ENCODE results near the gene KRTAP10-9. TPM values are rescaled to one million over a fixed set of nuclear protein-coding genes. Genes with fewer than 3 reads are reported as not detected.
A peak's percentile ranks its signal among the peaks of the same experiment; 100 is the strongest.

KRTAP10-9 gene
- total RNA-seq, 4 donors from 2014 or later: not detected

- Histone ChIP-seq H3K4me3 (no peak overlapping the region), H3K27me3 (no peaks in the 10 kb centered on the region), H3K36me3 (no peaks in the 10 kb centered on the region), H3K4me1 (no peaks in the 10 kb centered on the region), H3K27ac (no peak overlapping the region), H3K9me3 (no peaks in the 10 kb centered on the region)
- no peak for DNase-seq
- no peak for TF ChIP-seq POLR2A (IDR thresholded peaks at IDR 0.05)
- no peak for TF ChIP-seq CTCF (IDR thresholded peaks at IDR 0.05)
Measured at GRCh38 chr21:44581158-44581557, 45.7 kb upstream of the KRTAP10-9 start.

GRCh38 chr21:44582055-44582454 lies 44.8 kb upstream of the KRTAP10-9 start:
- peak in 1 of 3 donors; percentile 15 for DNase-seq
- TF ChIP-seq CTCF (IDR thresholded peaks at IDR 0.05) (no peak), POLR2A (IDR thresholded peaks at IDR 0.05) (no peak)

GRCh38 chr21:44583089-44583799 lies 43.6 kb upstream of the KRTAP10-9 start:
- Histone ChIP-seq H3K9me3 (no peaks in the 10 kb centered on the region), H3K27ac (no peak overlapping the region), H3K4me3 (no peak overlapping the region), H3K27me3 (no peaks in the 10 kb centered on the region), H3K36me3 (no peaks in the 10 kb centered on the region), H3K4me1 (no peaks in the 10 kb centered on the region)
- TF ChIP-seq CTCF (IDR thresholded peaks at IDR 0.05): no peak
- TF ChIP-seq POLR2A (IDR thresholded peaks at IDR 0.05): no peak
- peak in 1 of 3 donors; percentile 11 for DNase-seq

More at GRCh38 chr21:44582055-44582454, 44.8 kb upstream of the KRTAP10-9 start:
- H3K27ac ChIP-seq: no peak overlapping the region
- no peaks in the 10 kb centered on the region for H3K4me1 ChIP-seq
- no peaks in the 10 kb centered on the region for H3K9me3 ChIP-seq
- no peaks in the 10 kb centered on the region for H3K36me3 ChIP-seq
- H3K4me3 ChIP-seq: no peak overlapping the region
- H3K27me3 ChIP-seq: no peaks in the 10 kb centered on the region

- H3K27me3 ChIP-seq: no peaks in the 10 kb centered on the region
- peak in 1 of 3 donors; percentile 15 for DNase-seq
- no peaks in the 10 kb centered on the region for H3K4me1 ChIP-seq
- no peak for TF ChIP-seq CTCF (IDR thresholded peaks at IDR 0.05)
- no peak for TF ChIP-seq POLR2A (IDR thresholded peaks at IDR 0.05)
- H3K36me3 ChIP-seq: no peaks in the 10 kb centered on the region
- no peaks in the 10 kb centered on the region for H3K9me3 ChIP-seq
- no peak overlapping the region for H3K4me3 ChIP-seq
- H3K27ac ChIP-seq: no peak overlapping the region
Measured at GRCh38 chr21:44583800-44584147, 43.1 kb upstream of the KRTAP10-9 start.

- no peaks in the 10 kb centered on the region for H3K36me3 ChIP-seq
- TF ChIP-seq CTCF (IDR thresholded peaks at IDR 0.05): no peak
- TF ChIP-seq POLR2A (IDR thresholded peaks at IDR 0.05): no peak
- no peak overlapping the region for H3K27ac ChIP-seq
- H3K4me1 ChIP-seq: no peaks in the 10 kb centered on the region
- no peaks in the 10 kb centered on the region for H3K9me3 ChIP-seq
- no peak overlapping the region for H3K4me3 ChIP-seq
- DNase-seq: peak in 1 of 3 donors; percentile 11
- no peaks in the 10 kb centered on the region for H3K27me3 ChIP-seq
Measured at GRCh38 chr21:44585892-44586291, 41.0 kb upstream of the KRTAP10-9 start.

Data from Peyer's patch (tissue), 4 donors.